H1 (cell line): ENCODE measurements around the gene VDR. TPM values are rescaled to one million over a fixed set of nuclear protein-coding genes. Genes with fewer than 3 reads are reported as not detected.

ENCODE experiments used
- CTCF ChIA-PET: fragments of 300-600 bp; sonication (Branson Sonifier 250); formaldehyde crosslinking; loops from one replicate; lab custom pipeline; 2021; ENCODE audit not compliant: partially characterized antibody; lab: Charles Lee
- POLR2A ChIA-PET: fragments of 300-600 bp; sonication (Branson Sonifier 250); formaldehyde crosslinking; loops from one replicate; lab custom pipeline; 2021; ENCODE audit warnings: inconsistent platforms; ENCODE audit not compliant: partially characterized antibody; lab: Charles Lee
- DNase-seq, 2 experiments: peaks; one replicate each; pipeline versions ENCODE4 v3.0.0 to v3.0.0-alpha.2; 2010 to 2022; ENCODE audit warnings: low spot score in 2 of 2, low read depth in 1 of 2, mixed read lengths in 1 of 2
- FAIRE-seq: peaks from 2 replicates; lab custom pipeline; 2011; peaks lifted over from hg19 to GRCh38; lab: Jason Lieb, UNC
- H2AFZ ChIP-seq: 2 replicates; pipeline ENCODE4 v1.8.1; 2012; ENCODE audit warnings: low read length, inconsistent platforms
- H2AK5ac ChIP-seq: 2 replicates; pipeline ENCODE4 v1.6.1; 2013; ENCODE audit warnings: low read depth, low read length
- H2BK120ac ChIP-seq: replicated peaks from 2 replicates; pipeline ENCODE3; 2013; ENCODE audit warnings: low read depth, low read length, inconsistent platforms
- H2BK12ac ChIP-seq: 2 replicates; pipeline ENCODE4 v1.6.1; 2013; ENCODE audit warnings: low read depth, low read length
- H2BK15ac ChIP-seq: 2 replicates; pipeline ENCODE4 v1.6.1; 2013; ENCODE audit warnings: low read length
- H2BK20ac ChIP-seq: 2 replicates; pipeline ENCODE4 v1.6.1; 2013; ENCODE audit warnings: low read length
- H2BK5ac ChIP-seq: 2 replicates; pipeline ENCODE4 v1.6.1; 2013; ENCODE audit warnings: low read depth, low read length
- H3K14ac ChIP-seq: 2 replicates; pipeline ENCODE4 v1.6.1; 2013; ENCODE audit warnings: inconsistent platforms; ENCODE audit not compliant: insufficient read length
- H3K18ac ChIP-seq: 2 replicates; pipeline ENCODE4 v1.6.1; 2013; ENCODE audit warnings: low read length; ENCODE audit errors: extremely low read depth
- H3K23ac ChIP-seq: 2 replicates; pipeline ENCODE4 v1.6.1; 2013; ENCODE audit warnings: inconsistent platforms; ENCODE audit not compliant: insufficient read length
- H3K23me2 ChIP-seq: 2 replicates; pipeline ENCODE4 v1.6.1; 2013; ENCODE audit warnings: low read depth, low read length
- H3K27ac ChIP-seq: 2 replicates; pipeline ENCODE4 v1.6.1; 2011; ENCODE audit warnings: low read depth, low read length, inconsistent platforms
- H3K27me3 ChIP-seq, 4 experiments: replicated peaks in 1 of 4; 1 replicate in 1 of 4; 2 replicates in 3 of 4; pipeline versions ENCODE4 v1.6.1 to v1.8.1; 2011 to 2013; ENCODE audit warnings: low read length in 3 of 4, mild to moderate bottlenecking in 3 of 4, inconsistent platforms in 2 of 4, mixed read lengths in 2 of 4, moderate library complexity in 1 of 4; ENCODE audit not compliant: control insufficient read depth in 3 of 4, insufficient read depth in 3 of 4; ENCODE audit errors: extremely low read depth in 1 of 4
- H3K36me3 ChIP-seq, 4 experiments: 2 replicates each; pipeline versions ENCODE4 v1.6.1 to v1.8.1; 2011 to 2013; ENCODE audit warnings: mild to moderate bottlenecking in 4 of 4, low read length in 3 of 4, moderate library complexity in 2 of 4, control low read depth in 1 of 4, inconsistent platforms in 1 of 4; ENCODE audit not compliant: insufficient read depth in 4 of 4, control insufficient read depth in 2 of 4
- H3K4ac ChIP-seq: replicated peaks from 2 replicates; pipeline ENCODE3; 2013; ENCODE audit warnings: low read length, low read depth, mixed read lengths, inconsistent platforms; ENCODE audit not compliant: insufficient read length
- H3K4me1 ChIP-seq, 4 experiments: replicated peaks in 1 of 4; 1 replicate in 1 of 4; 2 replicates in 3 of 4; pipeline versions ENCODE4 v1.6.1 to v1.8.1; 2011 to 2013; ENCODE audit warnings: low read length in 3 of 4, inconsistent platforms in 2 of 4, mixed read lengths in 1 of 4; ENCODE audit not compliant: insufficient read depth in 4 of 4, control insufficient read depth in 3 of 4
- H3K4me2 ChIP-seq, 2 experiments: 2 replicates each; pipeline versions ENCODE4 v1.6.1 to v1.8.1; 2011 to 2013; ENCODE audit warnings: low read depth in 2 of 2, low read length in 2 of 2, control low read depth in 1 of 2, inconsistent platforms in 1 of 2, mild to moderate bottlenecking in 1 of 2; ENCODE audit not compliant: insufficient read depth in 1 of 2
- H3K4me3 ChIP-seq, 4 experiments: fragments of 200-600, 300-600 bp in 1 of 4; sonication (generic), shearing (Covaris generic), sonication (Bioruptor Twin) in 1 of 4; 2 replicates each; pipeline versions ENCODE4 v1.5.1 to v1.8.1; 2011 to 2016; ENCODE audit warnings: low read length in 4 of 4, low read depth in 3 of 4, control low read depth in 2 of 4, inconsistent platforms in 2 of 4, mild to moderate bottlenecking in 2 of 4, mixed read lengths in 1 of 4, moderate library complexity in 1 of 4; ENCODE audit not compliant: insufficient read depth in 2 of 4; ENCODE audit errors: extremely low read depth in 1 of 4
- H3K56ac ChIP-seq: replicated peaks from 2 replicates; pipeline ENCODE3; 2013; ENCODE audit warnings: low read depth, mild to moderate bottlenecking, mixed read lengths, low read length, inconsistent platforms; ENCODE audit not compliant: insufficient read length
- H3K79me1 ChIP-seq: 2 replicates; pipeline ENCODE4 v1.6.1; 2013; ENCODE audit warnings: low read depth, low read length, control low read depth
- H3K79me2 ChIP-seq, 2 experiments: 2 replicates each; pipeline versions ENCODE4 v1.6.1 to v1.8.1; 2012 to 2013; ENCODE audit warnings: low read length in 2 of 2, mild to moderate bottlenecking in 2 of 2, inconsistent platforms in 1 of 2; ENCODE audit not compliant: insufficient read depth in 2 of 2, control insufficient read depth in 1 of 2
- H3K9ac ChIP-seq, 4 experiments: replicated peaks in 1 of 4; 1 replicate in 1 of 4; 2 replicates in 3 of 4; pipeline versions ENCODE4 v1.6.1 to v1.8.1; 2011 to 2013; ENCODE audit warnings: low read depth in 3 of 4, low read length in 3 of 4, control low read depth in 2 of 4, mild to moderate bottlenecking in 2 of 4, moderate library complexity in 2 of 4, inconsistent platforms in 1 of 4; ENCODE audit errors: extremely low read depth in 1 of 4
- H3K9me3 ChIP-seq, 2 experiments: 2 replicates each; pipeline versions ENCODE4 v1.6.1 to v1.8.1; 2012 to 2013; ENCODE audit warnings: mild to moderate bottlenecking in 2 of 2, moderate library complexity in 2 of 2, control low read depth in 1 of 2, inconsistent platforms in 1 of 2, low read depth in 1 of 2, low read length in 1 of 2, mixed read lengths in 1 of 2; ENCODE audit not compliant: insufficient read depth in 2 of 2
- H4K20me1 ChIP-seq, 2 experiments: replicated peaks in 1 of 2; 2 replicates each; pipeline versions ENCODE3 to v1.8.1; 2011 to 2013; ENCODE audit warnings: inconsistent platforms in 2 of 2, low read length in 2 of 2, mild to moderate bottlenecking in 1 of 2; ENCODE audit not compliant: insufficient read depth in 2 of 2, control insufficient read depth in 1 of 2
- H4K5ac ChIP-seq: 2 replicates; pipeline ENCODE4 v1.6.1; 2013; ENCODE audit warnings: low read length, low read depth, mixed read lengths, inconsistent platforms; ENCODE audit not compliant: insufficient read length
- H4K8ac ChIP-seq: 2 replicates; pipeline ENCODE4 v1.8.0; 2013; ENCODE audit warnings: mild to moderate bottlenecking, moderate library complexity, low read length, inconsistent platforms; ENCODE audit not compliant: insufficient read depth; ENCODE audit errors: extremely low read depth
- H4K91ac ChIP-seq: replicated peaks from 2 replicates; pipeline ENCODE3; 2013; ENCODE audit warnings: low read length, mixed read lengths, inconsistent platforms; ENCODE audit not compliant: insufficient read length
- CHD2 ChIP-seq: IDR thresholded peaks from 2 replicates; pipeline ENCODE4 v1.6.1; 2012; ENCODE audit warnings: low read length, improper control_type of control experiment
- SP2 ChIP-seq: IDR thresholded peaks from 2 replicates; pipeline ENCODE4 v1.6.1; 2012; ENCODE audit warnings: mild to moderate bottlenecking, low read length, inconsistent platforms
- whole genome bisulfite sequencing, 2 experiments: shearing (Covaris generic) in 1 of 2; methylation state at CpG; one replicate each; pipeline versions ENCODE4 v1.1.6 to v1.1.7; 2013 to 2015; ENCODE audit warnings: low lambda C conversion rate in 2 of 2, mixed read lengths in 2 of 2, inconsistent platforms in 1 of 2, low coverage in 1 of 2, missing lambda C conversion rate in 1 of 2; ENCODE audit not compliant: insufficient replicate concordance in 2 of 2, insufficient coverage in 1 of 2, insufficient read length in 1 of 2; ENCODE audit errors: extremely low coverage in 1 of 2, missing lambda C conversion rate in 1 of 2; 5-methylcytosine and 5-hydroxymethylcytosine counted together
- polyA plus RNA-seq, 7 experiments: library from polyadenylated mRNA; depleted of rRNA in 3 of 7; stranded (reverse) in 5 of 7; unstranded in 2 of 7; fragments of >200 nt in 5 of 7; fragments of 200-250 nt in 2 of 7; gene quantifications; 1 replicate in 5 of 7; 2 replicates in 1 of 7; 4 replicates in 1 of 7; pipeline versions ENCODE4 v1.2.1 to v1.2.3, GENCODE V29; 2011 to 2013; ENCODE audit warnings: missing spikeins in 2 of 7, mixed read lengths in 2 of 7
- total RNA-seq: library from RNA; stranded (reverse); fragmentation: NEBNext Ultra II Directional; extraction: Animal tissue kit (Norgen Biotek cat#: 25700); gene quantifications from 2 replicates; pipeline ENCODE4 v1.2.1, GENCODE V29; 2021

Gene VDR
- total and polyA plus RNA-seq, 2 of the 8 experiments (the other 6 are each of a cell fraction or from before 2014, with no cell fraction given): 0.44 to 0.65 TPM

- no peak overlapping the region for H3K56ac ChIP-seq
- H3K18ac ChIP-seq: no peak overlapping the region
- no peak for TF ChIP-seq SP2
- TF ChIP-seq CHD2: no peak
- H4K91ac ChIP-seq: no peak overlapping the region
- 89% methylated on average over 4 of the region's 4 CpGs; no CpG with 5 or more reads in 1 of the 2 experiments for WGBS, 2 experiments
- H3K14ac ChIP-seq: no peak overlapping the region
- no peaks in the 10 kb centered on the region for H3K79me2 ChIP-seq
- peaks cover 8 to 45% (median 36%) of the 10 kb centered on the region in 4 experiments for H3K27me3 ChIP-seq
- no peak overlapping the region for H2AK5ac ChIP-seq
- H3K9me3 ChIP-seq: no peaks in the 10 kb centered on the region
- H2BK5ac ChIP-seq: no peak overlapping the region
- ChIA-PET CTCF (interaction anchor here (1.4 kb wide), 1 partner anchor 56 kb away, joined by 3 read pairs; the partner anchor contains the start of gene TMEM106C), POLR2A (no interaction called here)
- DNase-seq (no peak), FAIRE-seq (no peak)
- no peak overlapping the region for H3K4ac ChIP-seq
- H3K4me2 ChIP-seq: no peak overlapping the region
- no peaks in the 10 kb centered on the region for H3K79me1 ChIP-seq
- no peak overlapping the region; a peak in 1 of 7 replicates for H3K9ac ChIP-seq
- peaks cover 11% of the 10 kb centered on the region for H3K23me2 ChIP-seq
- no peak overlapping the region for H3K23ac ChIP-seq
- no peaks in the 10 kb centered on the region for H3K36me3 ChIP-seq
- no peak overlapping the region for H4K8ac ChIP-seq
- peaks cover 0 to 9% (median 5%) of the 10 kb centered on the region in 4 experiments; a peak in 4 of 7 replicates for H3K4me1 ChIP-seq
- H2BK15ac ChIP-seq: no peak overlapping the region
- no peak overlapping the region for H3K27ac ChIP-seq
- H4K20me1 ChIP-seq: no peaks in the 10 kb centered on the region
- no peak overlapping the region for H2AFZ ChIP-seq
- H4K5ac ChIP-seq: no peak overlapping the region
- peak overlapping the region; percentile 9; the same call in 1 of the 2 replicates for H2BK12ac ChIP-seq
- no peak overlapping the region for H3K4me3 ChIP-seq
- H2BK120ac ChIP-seq: no peak overlapping the region
- H2BK20ac ChIP-seq: no peak overlapping the region
These were observed 3.2 kb upstream of the VDR start for GRCh38 chr12:47907851-47908454.
